GM06990 (cell line): ENCODE measurements around the gene ATF6.

Experiments used
- DNase-seq: peaks from one replicate; pipeline ENCODE4 v3.0.0-alpha.2; 2011; ENCODE audit not compliant: insufficient read length; ENCODE audit errors: extremely low read depth
- H3K27me3 ChIP-seq: replicated peaks from 2 replicates; pipeline ENCODE4 v1.6.0; 2011; ENCODE audit warnings: low read length; ENCODE audit not compliant: control insufficient read depth, insufficient read depth
- H3K36me3 ChIP-seq: 2 replicates; pipeline ENCODE4 v1.5.1; 2011; ENCODE audit warnings: low read length; ENCODE audit not compliant: control insufficient read depth, insufficient read depth
- H3K4me3 ChIP-seq: replicated peaks from 2 replicates; pipeline ENCODE4 v1.5.1; 2011; ENCODE audit warnings: low read depth, mild to moderate bottlenecking, control low read depth, low read length
- CTCF ChIP-seq: IDR thresholded peaks from 2 replicates; pipeline ENCODE4 v1.5.1; 2011; ENCODE audit warnings: low read length, control low read depth, mild to moderate bottlenecking, inconsistent platforms; ENCODE audit not compliant: insufficient read depth, poor library complexity, severe bottlenecking

ATF6 gene

GRCh38 chr1:161940866-161941591 is 174.9 kb downstream of the ATF6 start:
- Histone ChIP-seq H3K4me3 (no peak overlapping the region), H3K36me3 (peaks cover 2% of the 10 kb centered on the region), H3K27me3 (no peaks in the 10 kb centered on the region)
- no peak for DNase-seq
- TF ChIP-seq CTCF = no peak

GRCh38 chr1:161941726-161942436 is 175.8 kb downstream of the ATF6 start:
- no peak for TF ChIP-seq CTCF
- peaks cover 2% of the 10 kb centered on the region for H3K36me3 ChIP-seq
- no peaks in the 10 kb centered on the region for H3K27me3 ChIP-seq
- DNase-seq = no peak
- no peak overlapping the region for H3K4me3 ChIP-seq

DNA sequence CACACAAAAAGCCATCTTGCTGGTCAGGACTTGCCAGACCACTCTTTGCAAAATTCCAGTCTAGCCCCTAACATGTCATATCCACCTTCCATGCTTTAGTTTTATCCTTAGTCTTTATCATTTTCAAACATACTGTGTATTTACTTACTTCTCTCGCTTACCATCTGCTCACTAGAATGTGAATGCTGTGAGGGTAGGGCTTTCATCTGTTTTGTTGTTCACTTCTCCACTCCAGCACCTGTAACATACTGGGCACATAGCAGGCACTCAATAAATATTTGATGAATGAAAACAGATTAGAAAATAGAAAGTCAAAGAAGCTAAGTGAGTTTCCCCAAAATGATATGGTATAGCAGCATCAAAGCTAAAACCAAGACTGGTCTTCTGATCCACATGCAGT is 177.6 kb downstream of the ATF6 start:
- no peak for TF ChIP-seq CTCF
- Histone ChIP-seq H3K27me3 (no peaks in the 10 kb centered on the region), H3K36me3 (peaks cover 2% of the 10 kb centered on the region), H3K4me3 (no peak overlapping the region)
- DNase-seq = no peak

GRCh38 chr1:161944381-161944780 is 178.3 kb downstream of the ATF6 start:
- peaks cover 2% of the 10 kb centered on the region for H3K36me3 ChIP-seq
- no peak for TF ChIP-seq CTCF
- H3K4me3 ChIP-seq = no peak overlapping the region
- H3K27me3 ChIP-seq = no peaks in the 10 kb centered on the region
- no peak for DNase-seq

DNA sequence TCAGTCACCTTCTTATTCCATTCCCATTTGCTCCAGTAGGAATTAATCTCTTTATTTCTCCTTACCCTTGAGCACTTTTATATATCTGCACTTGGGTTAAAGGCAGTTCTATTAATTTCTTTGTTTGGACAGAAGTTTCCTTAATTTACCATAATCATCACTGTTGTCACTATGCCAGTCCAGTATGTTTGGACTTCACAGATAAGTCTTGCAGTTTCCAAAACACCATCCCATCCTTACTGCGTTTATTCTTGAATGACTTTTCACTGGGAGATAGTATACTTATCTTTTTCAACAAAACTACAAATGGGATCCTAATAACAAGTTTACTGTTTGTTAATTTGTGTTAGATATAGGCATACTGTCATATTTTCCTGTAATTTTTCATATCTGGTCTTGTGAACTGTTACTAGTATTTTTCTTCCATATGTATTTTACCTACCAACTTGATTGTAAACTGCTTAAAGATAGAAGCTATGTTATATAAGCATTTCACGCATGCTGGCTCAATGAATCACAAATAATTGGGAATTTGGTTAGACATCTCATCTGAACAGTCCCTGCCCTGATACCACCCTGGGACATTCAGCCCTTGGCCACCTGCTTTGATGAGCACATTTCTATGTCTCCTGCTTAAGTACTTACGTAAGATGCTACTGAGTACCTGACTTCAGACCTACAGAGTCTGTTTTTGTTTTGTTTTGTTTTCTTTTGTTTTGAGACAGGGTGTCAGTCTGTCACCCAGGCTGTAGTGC is 179.4 kb downstream of the ATF6 start:
- no peak for DNase-seq
- TF ChIP-seq CTCF = no peak
- Histone ChIP-seq H3K4me3 (no peak overlapping the region), H3K36me3 (peaks cover 3% of the 10 kb centered on the region), H3K27me3 (no peaks in the 10 kb centered on the region)
